HFF-Myc (cell line): ENCODE results near the gene NFATC2.

Experiments
- DNase-seq: peaks from one replicate; pipeline ENCODE4 v3.0.0-alpha.2; 2011; ENCODE audit warnings: low read depth; ENCODE audit errors: extremely low read depth
- H3K4me3 ChIP-seq: replicated peaks from 2 replicates; pipeline ENCODE4 v1.5.1; 2011; ENCODE audit warnings: low read depth, mild to moderate bottlenecking, control low read depth, low read length
- CTCF ChIP-seq: IDR thresholded peaks from 2 replicates; pipeline ENCODE4 v1.5.1; 2012; ENCODE audit warnings: mild to moderate bottlenecking, low read depth, low read length, control low read depth; ENCODE audit errors: missing control alignments

The NFATC2 gene

GRCh38 chr20:51430198-51430950 lies 112.1 kb downstream of the NFATC2 start:
- no peak for TF ChIP-seq CTCF
- DNase-seq: no peak
- no peak overlapping the region for H3K4me3 ChIP-seq

GRCh38 chr20:51429696-51430095 lies 112.8 kb downstream of the NFATC2 start:
- no peak for TF ChIP-seq CTCF
- DNase-seq: no peak
- H3K4me3 ChIP-seq: no peak overlapping the region

- TF ChIP-seq CTCF: no peak
- H3K4me3 ChIP-seq: no peak overlapping the region
- DNase-seq: no peak
These were observed 113.4 kb downstream of the NFATC2 start for GRCh38 chr20:51429144-51429482.

GRCh38 chr20:51428401-51429143 lies 113.9 kb downstream of the NFATC2 start:
- no peak overlapping the region for H3K4me3 ChIP-seq
- TF ChIP-seq CTCF: no peak
- no peak for DNase-seq

GRCh38 chr20:51427651-51428291 lies 114.7 kb downstream of the NFATC2 start:
- no peak for DNase-seq
- TF ChIP-seq CTCF: no peak
- H3K4me3 ChIP-seq: no peak overlapping the region

GRCh38 chr20:51426718-51427650 lies 115.5 kb downstream of the NFATC2 start:
- no peak for DNase-seq
- H3K4me3 ChIP-seq: no peak overlapping the region
- TF ChIP-seq CTCF: no peak
